Glomerular visceral epithelial cell (primary cell): ENCODE results near the gene CACFD1.

Source experiments
- DNase-seq: peaks from one replicate; pipeline ENCODE4 v3.0.0-alpha.2; 2016; ENCODE audit errors: extremely low spot score

CACFD1 gene

DNA sequence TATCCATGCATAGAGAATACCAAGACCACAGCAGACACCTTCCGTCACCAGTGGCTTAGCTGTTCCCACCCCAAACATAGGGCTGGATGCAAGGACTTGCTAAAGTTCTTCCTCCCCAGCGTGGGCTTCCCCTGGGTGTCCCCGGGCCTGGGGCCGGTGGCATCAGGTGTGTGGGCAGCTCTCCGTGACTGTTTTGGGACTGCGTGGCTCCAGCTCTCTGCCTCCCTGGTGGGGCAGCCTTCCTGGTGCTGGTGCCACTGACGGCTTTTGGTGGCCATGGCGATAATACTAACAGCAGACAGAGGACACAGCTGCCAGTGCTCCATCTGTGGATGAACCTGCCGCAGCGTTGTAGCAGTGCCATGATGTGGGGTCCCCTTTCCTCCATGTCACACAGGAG lies 4.9 kb downstream of the CACFD1 start:
- no peak for DNase-seq

DNA sequence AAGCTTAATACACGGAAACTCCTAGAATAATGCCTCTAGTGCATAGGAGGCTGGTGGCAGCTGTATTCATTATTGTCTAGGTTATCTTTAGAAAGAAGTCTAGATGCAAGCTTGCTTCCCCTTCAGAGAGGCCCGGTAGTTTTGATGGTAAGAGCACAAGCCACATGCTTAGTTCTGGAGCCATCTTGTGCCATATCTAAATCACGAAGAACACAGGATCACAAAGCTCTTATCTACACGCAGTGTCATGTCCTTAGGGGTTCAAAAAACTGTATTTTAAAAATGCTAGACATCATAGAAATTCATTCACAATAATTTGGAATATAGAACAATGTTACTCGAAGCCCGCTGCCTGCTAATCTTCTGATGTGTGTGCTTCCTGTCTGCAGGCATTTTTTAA lies 6.2 kb downstream of the CACFD1 start:
- no peak for DNase-seq

DNA sequence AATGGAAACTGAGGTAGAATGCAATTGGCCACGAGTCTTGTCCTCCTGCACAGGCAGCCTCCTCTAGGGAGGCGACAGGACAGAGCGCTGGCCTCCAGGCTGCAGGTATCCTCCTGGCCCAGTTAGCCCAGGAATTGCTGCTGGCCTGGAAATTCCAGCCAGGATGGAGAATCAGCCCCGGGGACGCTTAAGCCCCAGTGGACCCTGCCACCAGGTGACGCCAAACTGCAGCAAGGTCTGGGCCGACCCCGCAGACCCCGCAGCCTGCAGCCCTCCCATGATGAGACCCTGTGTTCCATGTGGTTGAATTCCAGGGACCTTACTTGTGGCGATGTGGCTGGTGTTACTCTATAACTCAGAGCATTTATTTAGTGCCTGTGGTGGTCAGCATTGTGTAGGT lies 7.3 kb downstream of the CACFD1 start:
- DNase-seq: no peak

DNA sequence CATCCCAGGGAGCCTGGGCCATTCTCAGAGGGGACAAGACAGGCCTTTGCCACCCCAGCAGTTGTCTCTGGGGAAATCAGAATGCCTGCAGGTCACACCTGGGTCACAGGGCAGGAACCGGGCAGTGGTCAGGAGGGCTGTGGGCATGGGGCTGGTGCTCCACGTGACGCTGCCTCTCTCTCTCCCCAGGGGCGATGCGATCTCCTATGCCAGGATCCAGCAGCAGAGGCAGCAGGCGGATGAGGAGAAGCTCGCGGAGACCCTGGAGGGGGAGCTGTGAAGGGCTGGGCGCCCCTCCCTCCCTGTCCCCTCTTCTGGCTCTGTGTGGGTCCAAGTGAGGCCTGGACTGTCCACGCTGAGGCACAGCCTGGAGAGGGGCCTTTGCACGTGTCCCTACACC lies 8.6 kb downstream of the CACFD1 start:
- no peak for DNase-seq

DNA sequence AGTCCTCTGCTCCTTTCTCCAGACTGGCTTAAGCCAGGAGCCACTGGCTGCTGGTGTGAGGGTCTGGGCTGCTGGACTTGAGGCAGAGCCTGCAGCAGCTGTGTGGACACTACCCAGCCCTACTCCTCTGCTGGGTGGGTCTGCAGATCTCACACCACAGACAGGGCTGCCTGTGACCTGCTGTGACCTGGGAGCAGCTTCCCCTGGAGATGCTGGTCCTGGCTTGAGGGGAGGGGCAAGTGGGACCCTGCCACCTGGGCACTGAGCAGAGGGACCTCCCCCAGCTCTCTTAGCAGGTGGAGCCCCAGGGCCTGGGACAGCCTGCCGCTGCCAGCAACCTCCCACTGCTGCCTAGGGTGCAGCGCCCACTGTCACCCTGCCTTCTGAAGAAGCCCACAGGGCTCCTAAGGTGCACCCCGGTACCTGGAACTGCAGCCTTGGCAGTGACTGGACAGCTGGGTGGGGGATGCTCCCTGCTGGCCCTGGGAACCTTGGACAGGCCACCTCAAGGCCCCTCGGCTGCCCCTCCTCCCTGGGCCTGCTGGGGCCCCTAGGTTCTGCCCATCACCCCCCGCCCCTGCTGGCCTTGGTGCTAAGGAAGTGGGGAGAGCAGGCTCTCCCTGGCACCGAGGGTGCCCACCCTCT lies 9.1 kb downstream of the CACFD1 start:
- DNase-seq: no peak

DNA sequence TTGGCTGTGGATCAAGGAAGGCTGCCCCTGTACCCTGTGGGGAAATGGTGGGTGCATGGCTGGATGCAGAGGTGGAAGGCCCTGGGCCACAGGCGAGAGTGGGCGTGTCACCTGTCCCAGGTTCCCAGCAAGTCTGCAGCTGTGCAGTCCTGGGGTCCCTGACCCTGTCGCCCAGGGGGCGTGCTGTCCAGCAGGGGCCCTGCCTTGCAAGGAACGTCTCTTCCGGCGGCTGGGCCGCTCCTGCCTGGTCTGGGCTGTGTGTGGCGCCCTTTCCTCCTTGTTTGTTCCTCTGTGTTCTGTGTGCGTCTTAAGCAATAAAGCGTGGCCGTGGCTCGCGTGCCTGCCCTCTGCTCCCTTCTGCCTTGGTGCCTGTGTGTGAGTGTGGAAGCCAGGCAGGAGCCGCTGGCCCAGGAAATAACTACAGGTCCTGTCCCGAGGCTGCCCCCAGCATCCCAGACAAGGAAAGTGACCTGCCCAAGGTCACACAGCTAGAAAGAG lies 10.7 kb downstream of the CACFD1 start:
- DNase-seq: no peak

DNA sequence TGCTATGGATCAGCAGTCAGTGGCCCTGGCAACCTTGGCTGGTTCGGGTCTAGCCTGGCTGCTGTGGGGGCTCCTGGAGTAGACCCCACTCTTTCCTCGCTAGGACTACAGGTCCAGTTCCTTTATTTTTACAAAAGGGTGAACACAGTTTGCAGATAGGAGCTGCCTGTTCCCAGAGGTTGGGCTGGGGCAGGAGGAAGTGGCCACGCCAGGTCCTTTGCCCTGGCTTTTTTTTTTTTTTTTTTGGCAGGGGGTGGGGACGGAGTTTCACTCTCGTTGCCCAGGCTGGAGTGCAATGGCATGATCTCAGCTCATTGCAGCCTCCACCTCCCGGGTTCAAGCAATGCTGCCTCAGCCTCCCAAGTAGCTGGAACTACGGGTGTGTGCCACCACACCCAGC lies 11.2 kb downstream of the CACFD1 start:
- no peak for DNase-seq

DNA sequence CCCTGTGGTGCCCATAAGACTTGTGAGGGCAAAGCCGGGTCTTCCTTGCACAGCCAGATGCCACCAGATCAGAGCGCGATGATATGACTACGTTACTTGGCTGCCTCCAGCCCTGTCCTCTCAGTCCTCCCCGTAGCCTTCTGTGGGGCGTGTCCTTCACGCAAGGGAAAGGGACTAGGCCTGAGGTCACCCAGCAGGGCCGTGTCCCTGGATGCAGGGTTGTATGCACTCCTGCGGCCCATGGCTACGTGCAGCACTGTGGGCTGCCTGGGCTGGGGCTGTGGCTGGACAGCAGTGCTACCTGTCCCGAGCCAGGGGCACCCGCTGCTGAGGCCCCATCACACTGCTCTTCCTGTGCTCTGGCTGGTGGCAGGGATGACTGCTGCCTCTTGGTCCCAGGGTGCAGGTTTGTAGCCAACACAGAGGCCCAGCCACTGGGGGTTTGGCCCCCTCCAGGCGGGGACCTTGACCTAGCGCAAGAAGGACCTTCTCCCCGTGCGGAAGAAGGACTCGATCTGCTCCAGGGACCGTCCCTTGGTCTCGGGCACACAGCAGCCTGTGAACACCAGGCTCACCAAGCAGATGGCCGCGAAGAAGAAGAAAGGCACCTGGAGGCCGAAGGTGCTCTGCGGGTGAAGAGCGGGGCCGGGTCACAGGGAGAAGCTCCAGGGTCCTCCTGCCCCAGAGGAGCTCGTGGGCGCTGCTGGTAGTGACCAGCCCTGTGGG lies 11.9 kb downstream of the CACFD1 start:
- no peak for DNase-seq

DNA sequence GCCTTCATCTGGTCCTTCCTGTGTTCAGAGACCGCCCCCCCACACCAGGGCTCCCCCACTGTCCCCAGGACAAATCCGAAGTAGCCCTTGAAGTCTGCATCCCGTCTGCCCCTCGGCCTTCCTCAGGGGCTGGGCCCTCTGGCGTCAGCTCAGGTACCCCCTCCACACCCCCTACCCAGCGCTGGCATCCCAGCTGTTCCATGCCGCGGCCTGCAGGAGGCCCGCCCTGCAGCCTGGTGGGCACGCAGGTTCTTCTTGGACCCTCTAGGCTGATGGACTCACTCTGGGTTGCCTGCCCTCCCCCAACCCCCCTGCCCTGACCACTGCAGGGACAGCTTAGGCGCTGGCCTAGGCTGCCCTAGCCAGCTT lies 12.5 kb downstream of the CACFD1 start:
- DNase-seq: no peak

DNA sequence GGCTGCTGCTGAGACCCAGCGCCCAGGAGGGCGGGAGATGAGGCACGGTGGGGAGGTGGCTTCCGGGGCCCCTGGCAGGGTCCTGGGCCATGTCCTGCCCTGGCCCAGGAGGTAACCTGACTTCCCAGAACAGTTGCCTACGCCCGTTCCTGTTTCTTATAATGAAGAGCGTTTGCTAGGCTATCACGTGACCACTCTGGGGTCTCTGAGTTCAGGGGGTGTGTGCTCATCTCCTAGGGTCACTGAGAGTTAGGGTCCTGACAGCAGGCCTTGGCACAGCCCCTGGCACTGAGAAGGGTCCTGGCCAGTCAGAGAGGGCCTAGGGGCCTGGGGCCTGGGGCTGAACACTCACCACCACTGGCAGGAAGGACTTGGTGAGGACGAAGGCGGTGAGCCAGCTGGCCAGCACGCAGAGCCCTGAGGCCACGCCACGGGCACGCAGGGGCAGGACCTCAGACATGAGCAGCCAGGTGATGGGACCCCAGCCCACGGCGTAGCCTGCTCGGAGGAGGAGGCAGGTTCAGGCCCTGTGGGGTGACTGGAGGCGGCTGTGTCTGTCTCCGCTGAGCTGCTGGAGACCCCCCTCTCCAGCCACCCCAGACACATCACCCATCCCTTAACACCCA lies 13.1 kb downstream of the CACFD1 start:
- DNase-seq: no peak

DNA sequence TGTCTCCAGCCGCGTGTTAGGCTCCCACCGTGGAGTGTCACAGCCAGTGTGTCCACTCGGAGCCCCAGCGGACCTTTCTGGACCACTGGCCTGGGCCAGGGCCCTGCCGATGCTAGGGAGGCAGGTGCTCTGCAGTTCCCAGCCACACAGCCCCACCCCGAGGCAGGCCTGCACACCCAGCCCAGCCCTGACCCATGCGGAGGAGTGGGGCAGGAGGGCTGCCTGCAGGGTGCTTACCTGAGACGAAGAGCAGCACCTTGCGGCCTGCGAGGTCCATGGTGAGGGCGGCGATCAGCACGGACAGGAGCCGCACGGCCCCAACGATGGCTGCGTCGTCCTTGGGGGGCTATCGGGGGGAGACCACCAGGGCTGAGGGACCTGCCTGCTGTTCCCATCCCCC lies 14.0 kb downstream of the CACFD1 start:
- DNase-seq: no peak

DNA sequence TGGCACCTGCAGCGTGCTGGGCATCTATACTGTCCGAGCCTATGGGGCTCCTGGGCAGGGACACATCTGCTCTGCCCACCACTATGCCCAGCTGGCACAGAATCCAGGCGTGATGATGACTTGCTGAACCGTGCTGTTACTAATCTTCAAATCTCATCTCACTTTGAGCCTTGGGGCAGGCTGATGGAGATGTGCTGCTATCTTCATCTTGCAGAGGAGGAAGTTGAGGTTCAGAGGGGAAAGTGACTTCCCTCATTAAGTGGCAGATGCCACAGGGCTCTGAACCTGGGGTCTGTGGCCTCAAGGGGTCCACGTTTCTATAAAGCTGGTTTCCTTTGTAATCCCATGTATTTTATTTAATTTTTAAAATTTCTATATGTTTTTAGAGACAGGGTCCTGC lies 14.4 kb downstream of the CACFD1 start:
- no peak for DNase-seq

DNA sequence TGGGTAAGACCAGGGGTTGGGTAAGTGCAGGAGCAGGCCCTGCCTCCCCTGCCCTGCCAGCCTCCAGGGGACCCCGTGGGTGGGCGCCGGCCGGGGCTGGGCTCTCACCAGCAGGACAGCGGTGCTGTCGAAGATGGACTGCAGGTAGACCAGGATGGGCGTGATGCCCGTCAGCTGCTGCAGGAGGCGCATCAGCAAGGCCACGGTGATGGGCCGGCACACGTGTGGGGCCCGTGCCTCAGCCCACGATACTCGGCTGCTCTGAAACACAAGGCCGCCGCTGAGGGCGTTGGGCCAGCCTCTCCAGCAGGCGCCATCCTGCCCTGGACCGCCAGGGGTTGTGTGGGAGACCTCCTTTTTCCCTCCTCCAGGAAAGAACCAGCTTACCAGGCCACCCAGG lies 15.1 kb downstream of the CACFD1 start:
- no peak for DNase-seq

DNA sequence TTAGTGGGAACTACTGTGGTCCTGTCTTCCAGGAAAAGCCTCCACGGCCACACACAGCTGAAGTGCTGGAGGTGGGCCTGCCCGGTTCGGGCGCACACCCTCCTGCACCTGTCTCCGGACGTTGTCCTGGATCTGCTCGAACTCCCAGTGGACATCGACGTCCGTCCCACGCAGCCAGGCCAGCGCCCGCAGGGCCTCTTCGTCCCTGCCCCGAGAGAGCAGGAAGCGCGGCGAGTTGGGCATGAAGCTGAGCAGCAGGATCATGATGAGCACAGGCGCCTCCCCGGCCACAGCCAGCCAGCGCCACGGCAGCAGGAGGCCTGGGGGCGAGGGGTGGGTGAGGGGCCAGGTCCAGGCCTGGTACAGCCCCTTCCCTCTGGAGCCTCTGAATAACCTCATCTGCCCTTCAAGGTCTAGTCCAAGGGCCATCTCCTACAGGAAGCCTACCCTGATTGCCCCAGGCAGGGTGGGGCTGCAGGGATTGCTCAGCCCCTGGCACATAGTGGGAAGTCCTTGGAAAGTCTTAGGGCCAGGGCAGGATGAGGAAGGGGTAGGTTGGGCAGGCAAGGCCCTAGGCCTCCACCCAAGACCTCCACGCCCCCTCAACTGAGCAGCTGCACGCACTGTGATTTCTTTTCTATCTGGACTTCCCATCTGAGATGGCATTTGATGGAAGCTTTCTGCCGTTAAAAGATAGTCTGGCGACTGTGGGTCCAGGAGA lies 15.7 kb downstream of the CACFD1 start:
- DNase-seq: no peak

DNA sequence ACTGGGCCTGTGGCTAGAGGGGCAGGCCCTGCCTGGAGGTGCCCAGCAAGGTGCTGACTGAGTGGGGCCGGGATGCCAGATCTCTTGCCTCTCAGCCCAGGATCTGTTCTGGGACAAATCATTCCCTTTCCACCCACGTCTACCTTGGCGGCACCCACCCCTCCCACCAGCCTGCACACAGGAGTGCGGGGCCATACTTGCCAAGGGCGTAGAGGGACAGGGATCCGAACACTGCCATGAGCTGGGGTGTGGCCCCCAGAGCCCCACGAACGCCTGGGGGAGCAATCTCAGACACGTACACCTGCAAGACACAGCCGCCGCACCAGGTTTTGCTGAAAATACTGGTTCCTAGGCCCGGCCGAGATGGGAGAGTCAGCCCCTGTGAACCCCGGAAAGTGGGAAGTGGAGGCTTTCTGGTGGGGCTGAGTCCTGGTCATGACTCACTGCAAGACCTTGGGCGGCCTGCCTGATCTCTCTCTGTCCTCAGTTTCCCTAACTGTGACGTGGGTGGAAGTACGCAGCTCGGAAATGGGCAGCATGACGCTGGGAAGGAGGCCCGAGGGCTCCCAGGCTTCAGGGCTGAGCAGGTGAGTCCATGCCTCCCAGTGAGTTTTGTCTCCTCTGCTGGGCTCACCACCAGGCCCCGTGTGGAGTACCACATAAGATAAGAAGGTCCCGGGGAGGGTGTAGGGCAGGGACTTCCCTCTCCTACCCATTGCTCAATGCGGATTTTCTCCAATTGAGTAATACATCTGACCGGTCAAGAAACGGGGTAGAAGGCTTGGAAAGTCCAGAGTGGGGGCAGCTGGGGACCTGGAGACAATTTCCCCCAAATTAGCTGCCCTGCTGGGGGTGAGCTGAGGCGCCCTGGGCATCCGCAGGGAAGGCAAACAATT lies 16.5 kb downstream of the CACFD1 start:
- DNase-seq: no peak

DNA sequence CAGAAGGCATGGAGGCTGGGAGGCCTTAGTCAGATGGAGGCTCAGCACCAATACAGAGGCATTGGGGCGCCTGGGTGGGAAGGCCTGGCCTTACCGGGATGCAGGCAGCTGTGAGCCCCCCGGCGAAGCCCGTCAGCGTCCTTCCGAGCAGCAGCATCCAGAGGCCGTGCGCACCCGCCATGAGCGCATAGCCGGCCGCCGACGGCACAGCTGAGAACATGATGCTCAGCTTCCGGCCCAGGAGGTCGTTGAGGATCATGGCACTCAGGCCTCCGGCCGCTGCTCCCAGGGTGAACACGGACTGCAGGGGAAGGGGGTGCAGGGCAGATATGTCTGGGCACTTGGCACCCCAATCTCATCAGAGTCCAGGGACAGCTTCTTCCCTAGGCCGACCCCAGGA lies 17.2 kb downstream of the CACFD1 start:
- DNase-seq: no peak

DNA sequence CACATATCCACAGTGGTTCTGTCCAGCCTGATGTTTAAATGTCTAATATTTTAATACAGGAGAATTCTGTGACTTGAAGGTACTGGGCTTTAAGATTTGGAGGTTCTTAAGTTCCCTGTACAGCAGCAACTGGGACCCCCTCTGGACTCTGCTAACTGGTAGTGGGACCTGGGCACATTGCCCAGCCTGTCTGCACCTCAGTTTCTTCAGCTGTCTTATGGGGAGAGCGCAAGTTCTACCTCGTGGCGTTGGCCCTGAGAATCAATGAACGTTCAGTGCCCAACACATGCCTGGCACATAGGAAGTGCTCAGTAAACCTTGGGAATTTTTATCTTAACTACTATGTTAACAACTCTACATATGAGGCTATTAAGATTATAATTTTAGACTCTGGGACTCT lies 17.7 kb downstream of the CACFD1 start:
- DNase-seq: no peak

DNA sequence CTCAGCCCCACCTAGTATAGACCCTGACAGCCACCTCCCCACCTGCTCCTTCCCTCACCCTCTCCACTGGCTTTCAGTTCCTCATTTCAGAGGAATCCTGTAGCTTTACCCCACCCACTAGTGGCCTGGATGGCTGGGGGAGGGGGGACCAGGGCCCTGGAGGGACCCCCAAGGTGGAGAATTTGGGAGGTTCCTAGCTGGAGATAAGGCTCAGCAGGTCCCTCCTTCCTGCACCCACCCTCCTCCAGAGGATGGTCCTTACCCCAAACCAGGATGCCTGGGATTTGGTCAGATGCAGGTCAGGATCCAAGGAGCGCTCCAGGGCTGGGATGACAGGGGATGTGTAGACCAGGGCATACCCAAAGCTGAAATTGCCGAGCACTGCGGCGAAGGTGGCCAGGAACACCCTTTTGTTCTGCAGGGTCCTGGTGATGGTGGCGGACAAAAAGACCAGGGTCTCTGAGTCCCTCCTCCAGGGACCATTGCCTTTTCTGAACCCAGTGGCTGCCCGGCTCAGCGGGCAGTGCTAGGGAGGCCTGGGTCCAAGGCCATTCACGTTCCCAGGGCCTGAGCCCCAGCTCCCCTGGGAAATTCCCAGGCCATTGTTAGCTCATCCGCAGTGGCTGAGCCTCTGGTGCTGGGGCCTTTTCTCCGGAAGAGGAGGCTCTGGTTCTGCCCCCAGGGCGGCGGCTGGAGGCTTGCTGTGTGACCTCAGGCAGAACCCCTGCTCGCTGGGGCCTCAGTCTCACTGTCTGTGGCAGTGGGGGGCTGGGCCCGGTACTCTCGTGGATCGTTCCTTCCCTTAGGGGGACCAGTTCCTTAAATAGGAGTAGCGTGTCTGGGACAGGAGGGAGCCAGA lies 18.4 kb downstream of the CACFD1 start:
- peak; percentile 70 for DNase-seq

DNA sequence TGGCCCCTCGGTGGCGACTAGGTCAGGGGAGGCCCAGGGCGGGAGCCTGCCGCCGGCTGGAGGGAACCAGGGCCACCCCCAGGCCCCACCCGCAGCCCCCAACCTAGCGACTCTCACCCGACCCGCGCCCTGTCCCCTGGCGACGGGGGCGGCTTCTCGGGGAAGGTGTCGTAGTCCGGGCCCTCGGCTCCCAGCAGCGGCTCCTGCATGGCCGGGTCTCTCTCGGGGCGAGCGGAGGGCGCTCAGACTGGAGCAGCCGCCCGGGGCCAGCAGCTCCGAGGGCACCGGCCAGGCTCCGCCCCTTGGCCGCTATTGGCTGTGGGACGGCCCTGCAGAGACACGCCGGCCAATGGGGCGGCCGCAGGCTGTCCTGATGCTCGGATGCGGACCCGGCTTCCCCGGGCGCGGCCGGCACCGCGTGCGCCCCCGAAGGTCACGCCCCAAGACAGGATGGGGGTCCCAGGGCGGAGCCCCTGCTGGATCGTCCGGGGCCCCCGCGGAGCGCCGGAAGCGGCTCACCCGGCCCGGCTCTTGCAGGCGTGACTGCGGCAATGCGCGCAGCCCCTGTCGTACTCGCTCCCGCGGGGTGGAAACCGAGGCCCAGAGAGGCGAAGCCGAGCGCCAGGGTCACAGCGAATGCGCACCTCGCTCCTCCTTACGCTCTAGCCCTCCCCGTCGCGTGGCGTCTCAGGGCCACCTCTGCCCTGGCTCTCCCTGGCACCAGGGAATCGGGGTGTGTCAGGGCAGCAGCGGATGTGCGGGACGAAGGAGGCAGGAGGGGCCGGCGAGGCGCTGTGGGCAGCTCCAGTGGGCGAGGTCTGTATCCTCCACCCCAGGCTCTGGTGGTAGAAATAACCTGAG lies 19.3 kb downstream of the CACFD1 start, which contains the start of gene SLC2A6:
Gene SLC2A6, minus strand, starts transcription at position 249 of the 861 bp plus-strand sequence. Its CDS starts 40 bp downstream, at position 209.
- peak; percentile 89 for DNase-seq
